CD14-positive monocyte (primary cell): ENCODE measurements around the gene IFITM2. TPM values are rescaled to one million over a fixed set of nuclear protein-coding genes. Genes with fewer than 3 reads are reported as not detected.

Source experiments
- DNase-seq, 3 donors: peaks; one replicate each; pipeline ENCODE4 v3.0.0-alpha.2; 2011 to 2022
- H2AFZ ChIP-seq: 2 replicates; pipeline ENCODE4 v1.6.0; 2012; ENCODE audit warnings: mild to moderate bottlenecking, low read depth, low read length, inconsistent platforms; ENCODE audit not compliant: insufficient read depth, poor library complexity, severe bottlenecking
- H3K27ac ChIP-seq, 2 donors: 1 replicate in 1 of 2; 2 replicates in 1 of 2; pipeline ENCODE4 v1.5.1; 2012 to 2013; ENCODE audit warnings: low read length in 2 of 2, control low read depth in 1 of 2, inconsistent platforms in 1 of 2, low read depth in 1 of 2, mild to moderate bottlenecking in 1 of 2
- H3K27me3 ChIP-seq, 2 donors: one replicate each; pipeline versions ENCODE4 v1.6.0 to v1.6.1; 2011 to 2013; ENCODE audit warnings: low read length in 2 of 2; ENCODE audit not compliant: control insufficient read depth in 2 of 2, insufficient read depth in 2 of 2
- H3K36me3 ChIP-seq, 2 donors: replicated peaks in 1 of 2; 1 replicate in 1 of 2; 2 replicates in 1 of 2; pipeline versions ENCODE4 v1.5.1 to v1.6.1; 2012 to 2013; ENCODE audit warnings: low read length in 2 of 2, control low read depth in 1 of 2, inconsistent platforms in 1 of 2, mild to moderate bottlenecking in 1 of 2; ENCODE audit not compliant: insufficient read depth in 2 of 2, control insufficient read depth in 1 of 2
- H3K4me1 ChIP-seq, 2 donors: 1 replicate in 1 of 2; 2 replicates in 1 of 2; pipeline versions ENCODE4 v1.5.1 to v1.6.1; 2012 to 2013; ENCODE audit warnings: low read length in 2 of 2, control low read depth in 1 of 2, inconsistent platforms in 1 of 2, mild to moderate bottlenecking in 1 of 2, moderate library complexity in 1 of 2; ENCODE audit not compliant: insufficient read depth in 2 of 2, control insufficient read depth in 1 of 2
- H3K4me2 ChIP-seq: replicated peaks from 2 replicates; pipeline ENCODE3; 2012; ENCODE audit warnings: low read length, moderate library complexity, mild to moderate bottlenecking; ENCODE audit not compliant: poor library complexity, severe bottlenecking; ENCODE audit errors: extremely low read depth
- H3K4me3 ChIP-seq, 3 experiments: fragments of 200-600 bp in 1 of 3; sonication (generic) in 1 of 3; replicated peaks in 1 of 3; 1 replicate in 2 of 3; 2 replicates in 1 of 3; pipeline ENCODE4 v1.5.1; 2011 to 2013; ENCODE audit warnings: low read length in 3 of 3, mild to moderate bottlenecking in 3 of 3, control low read depth in 2 of 3, low read depth in 2 of 3, inconsistent platforms in 1 of 3, moderate library complexity in 1 of 3
- H3K79me2 ChIP-seq: 2 replicates; pipeline ENCODE4 v1.6.0; 2012; ENCODE audit warnings: mild to moderate bottlenecking, control low read depth, inconsistent platforms, low read length, moderate library complexity; ENCODE audit not compliant: insufficient read depth
- H3K9ac ChIP-seq: 2 replicates; pipeline ENCODE4 v1.6.0; 2017; ENCODE audit warnings: low read length, mild to moderate bottlenecking; ENCODE audit not compliant: insufficient read depth, poor library complexity, severe bottlenecking
- H3K9me3 ChIP-seq, 2 donors: replicated peaks in 1 of 2; 1 replicate in 1 of 2; 2 replicates in 1 of 2; pipeline versions ENCODE4 v1.5.1 to v1.6.1; 2012 to 2013; ENCODE audit warnings: low read length in 2 of 2, control low read depth in 1 of 2; ENCODE audit not compliant: control insufficient read depth in 1 of 2, insufficient read depth in 1 of 2
- H4K20me1 ChIP-seq: 2 replicates; pipeline ENCODE4 v1.6.0; 2012; ENCODE audit warnings: mild to moderate bottlenecking, low read length, control low read depth, moderate library complexity; ENCODE audit not compliant: insufficient read depth
- H3K27ac Mint-ChIP-seq, 7 donors: one replicate each; pipeline ENCODE4 v1.8.0; 2020; ENCODE audit warnings: mild to moderate bottlenecking in 7 of 7, mixed read lengths in 7 of 7, moderate library complexity in 6 of 7, inconsistent platforms in 2 of 7
- H3K27me3 Mint-ChIP-seq, 3 donors: one replicate each; pipeline ENCODE4 v1.8.0; 2021 to 2022; ENCODE audit warnings: low read depth in 3 of 3, mild to moderate bottlenecking in 3 of 3, mixed read lengths in 3 of 3, moderate library complexity in 3 of 3, inconsistent platforms in 1 of 3
- H3K36me3 Mint-ChIP-seq, 2 donors: one replicate each; pipeline ENCODE4 v1.8.0; 2020; ENCODE audit warnings: mixed read lengths in 2 of 2, inconsistent platforms in 1 of 2, mild to moderate bottlenecking in 1 of 2
- H3K4me1 Mint-ChIP-seq: one replicate; pipeline ENCODE4 v1.8.0; 2020; ENCODE audit warnings: mild to moderate bottlenecking, mixed read lengths
- H3K4me3 Mint-ChIP-seq, 2 donors: one replicate each; pipeline ENCODE4 v1.8.0; 2020; ENCODE audit warnings: mild to moderate bottlenecking in 2 of 2, mixed read lengths in 2 of 2, moderate library complexity in 1 of 2
- H3K9me3 Mint-ChIP-seq, 7 donors: one replicate each; pipeline ENCODE4 v1.8.0; 2020 to 2022; ENCODE audit warnings: mixed read lengths in 7 of 7, mild to moderate bottlenecking in 6 of 7, moderate library complexity in 6 of 7, inconsistent platforms in 2 of 7
- CTCF ChIP-seq: fragments of 200-600 bp; IDR thresholded peaks from one replicate; pipeline ENCODE4 v1.8.0; 2022; ENCODE audit warnings: antibody characterized with exemption, mild to moderate bottlenecking
- WGBS: methylation state at CpG from one replicate; pipeline ENCODE4 v1.1.5; 2013; ENCODE audit warnings: missing lambda C conversion rate; ENCODE audit not compliant: insufficient coverage; 5-methylcytosine and 5-hydroxymethylcytosine counted together
- intact Hi-C, 2 donors: fragments of 100-400 bp; cut with micrococcal nuclease; formaldehyde crosslinking; loops; one replicate each; pipeline versions ENCODE4 v1.15.0 to v1.15.1; 2023
- polyA plus RNA-seq, 3 donors: library from polyadenylated mRNA; depleted of rRNA in 1 of 3; unstranded in 2 of 3; stranded (reverse) in 1 of 3; fragments of 300-500 nt in 2 of 3; fragments of >200 nt in 1 of 3; fragmentation: Illumina TruSeq in 2 of 3; gene quantifications; 1 replicate in 2 of 3; 2 replicates in 1 of 3; pipeline ENCODE4 v1.2.3, GENCODE V29; 2012 to 2021

IFITM2 gene
- polyA plus RNA-seq, 3 donors = 625 to 1,147 (median 705) TPM

- H3K9me3 Mint-ChIP-seq = peaks cover 0 to 10% (median 3%) of the 10 kb centered on the region in 7 donors
- peaks cover 9 to 13% (median 11%) of the 10 kb centered on the region in 3 donors for H3K27me3 Mint-ChIP-seq
- Histone ChIP-seq H3K27ac (no peak overlapping the region), H3K36me3 (no peaks in the 10 kb centered on the region), H3K9me3 (no peaks in the 10 kb centered on the region), H3K9ac (no peak overlapping the region), H3K4me3 (no peak overlapping the region), H2AFZ (no peak overlapping the region), H3K79me2 (no peaks in the 10 kb centered on the region), H3K27me3 (peaks cover 0 to 8% of the 10 kb centered on the region in 2 donors), H4K20me1 (no peaks in the 10 kb centered on the region), H3K4me1 (peaks cover 37 to 41% of the 10 kb centered on the region in 2 donors), H3K4me2 (no peak overlapping the region)
- WGBS = 97% methylated on average over 6 of the region's 6 CpGs
- H3K27ac Mint-ChIP-seq = no peak overlapping the region
- intact Hi-C loops = no loop called here
- H3K36me3 Mint-ChIP-seq = peaks cover 0 to 7% of the 10 kb centered on the region in 2 donors
- H3K4me1 Mint-ChIP-seq = peaks cover 38% of the 10 kb centered on the region
- DNase-seq = no peak
- no peak for TF ChIP-seq CTCF
- H3K4me3 Mint-ChIP-seq = no peak overlapping the region
These were observed 34.8 kb upstream of the IFITM2 start for GRCh38 chr11:272931-273198.

GRCh38 chr11:276219-276618, 31.4 kb upstream of the IFITM2 start:
- Histone ChIP-seq H3K79me2 (no peaks in the 10 kb centered on the region), H3K9me3 (peaks cover 0 to 3% of the 10 kb centered on the region in 2 donors), H3K9ac (no peak overlapping the region), H3K27ac (no peak overlapping the region), H2AFZ (no peak overlapping the region), H3K27me3 (peaks cover 24 to 34% of the 10 kb centered on the region in 2 donors), H4K20me1 (peaks cover under 1% of the 10 kb centered on the region), H3K4me1 (peaks cover 29 to 42% of the 10 kb centered on the region in 2 donors), H3K36me3 (no peaks in the 10 kb centered on the region), H3K4me2 (no peak overlapping the region), H3K4me3 (no peak overlapping the region)
- no peak for TF ChIP-seq CTCF
- intact Hi-C loops = no loop called here
- no peak overlapping the region for H3K4me3 Mint-ChIP-seq
- H3K4me1 Mint-ChIP-seq = peaks cover 25% of the 10 kb centered on the region
- H3K36me3 Mint-ChIP-seq = peaks cover 3 to 8% of the 10 kb centered on the region in 2 donors
- no peak overlapping the region for H3K27ac Mint-ChIP-seq
- no peak for DNase-seq
- H3K27me3 Mint-ChIP-seq = peaks cover 28 to 44% (median 30%) of the 10 kb centered on the region in 3 donors
- H3K9me3 Mint-ChIP-seq = peaks cover 0 to 19% (median 13%) of the 10 kb centered on the region in 7 donors
